RWPE1 (cell line): ENCODE results near the gene SCRN1.

Experiments
- CTCF ChIA-PET: fragments of 350-600 bp; sonication (Branson Sonifier 250); formaldehyde crosslinking; extraction: SDS; loops from one replicate; lab custom pipeline; 2021; lab: Yijun Ruan, JAX
- POLR2A ChIA-PET: fragments of 400-600 bp; formaldehyde crosslinking; extraction: SDS; loops from one replicate; lab custom pipeline; 2020; ENCODE audit warnings: antibody characterized with exemption; ENCODE audit not compliant: low non-redundant PET; lab: Yijun Ruan, JAX
- DNase-seq: peaks from one replicate; pipeline ENCODE4 v3.0.0; 2012; ENCODE audit warnings: low spot score
- H3K27ac ChIP-seq: fragments of 450-650 bp; 2 replicates; pipeline ENCODE4 v1.5.1; 2017
- TF ChIP-seq, protein P1 (sequence below): fragments of 450-650 bp; conservative IDR thresholded peaks from 2 replicates; pipeline ENCODE4 v1.5.1; 2017; ENCODE audit warnings: low read depth, mild to moderate bottlenecking

SCRN1 gene

DNA sequence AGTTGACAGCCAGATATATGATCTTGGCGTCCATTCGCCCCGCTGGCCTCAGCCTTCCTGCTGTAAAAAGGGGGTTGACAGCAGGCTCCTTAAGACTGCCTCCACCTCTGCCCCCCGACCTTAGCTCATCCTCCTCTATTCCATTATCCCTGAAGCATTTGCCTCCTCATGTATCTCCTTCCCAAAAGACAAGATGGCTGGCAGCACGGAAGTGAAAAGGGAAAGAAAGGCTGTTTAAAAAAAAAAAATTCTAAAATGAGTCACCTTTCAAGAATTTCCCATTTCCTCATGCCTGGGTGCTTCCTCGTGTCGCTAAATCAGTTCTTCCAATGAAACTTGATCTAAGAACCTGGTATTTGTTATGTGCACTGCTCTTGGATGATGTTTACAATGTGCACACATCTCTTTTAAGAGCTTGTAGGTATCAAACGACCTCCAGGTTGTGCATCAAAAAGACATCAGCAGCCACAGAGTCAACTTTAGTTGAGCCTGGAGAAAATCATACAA is 1.7 kb downstream of the SCRN1 start:
- ChIA-PET POLR2A (no interaction called here), CTCF (interaction anchor here (0.6 to 0.7 kb wide), 2 partner anchors 44 to 366 kb away, joined by 3 read pairs; no protein-coding TSS in a partner anchor)
- TF ChIP-seq, protein P1, sequence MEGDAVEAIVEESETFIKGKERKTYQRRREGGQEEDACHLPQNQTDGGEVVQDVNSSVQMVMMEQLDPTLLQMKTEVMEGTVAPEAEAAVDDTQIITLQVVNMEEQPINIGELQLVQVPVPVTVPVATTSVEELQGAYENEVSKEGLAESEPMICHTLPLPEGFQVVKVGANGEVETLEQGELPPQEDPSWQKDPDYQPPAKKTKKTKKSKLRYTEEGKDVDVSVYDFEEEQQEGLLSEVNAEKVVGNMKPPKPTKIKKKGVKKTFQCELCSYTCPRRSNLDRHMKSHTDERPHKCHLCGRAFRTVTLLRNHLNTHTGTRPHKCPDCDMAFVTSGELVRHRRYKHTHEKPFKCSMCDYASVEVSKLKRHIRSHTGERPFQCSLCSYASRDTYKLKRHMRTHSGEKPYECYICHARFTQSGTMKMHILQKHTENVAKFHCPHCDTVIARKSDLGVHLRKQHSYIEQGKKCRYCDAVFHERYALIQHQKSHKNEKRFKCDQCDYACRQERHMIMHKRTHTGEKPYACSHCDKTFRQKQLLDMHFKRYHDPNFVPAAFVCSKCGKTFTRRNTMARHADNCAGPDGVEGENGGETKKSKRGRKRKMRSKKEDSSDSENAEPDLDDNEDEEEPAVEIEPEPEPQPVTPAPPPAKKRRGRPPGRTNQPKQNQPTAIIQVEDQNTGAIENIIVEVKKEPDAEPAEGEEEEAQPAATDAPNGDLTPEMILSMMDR: no peak
- H3K27ac ChIP-seq: peak overlapping the region; percentile 97
- DNase-seq: peak; percentile 82

DNA sequence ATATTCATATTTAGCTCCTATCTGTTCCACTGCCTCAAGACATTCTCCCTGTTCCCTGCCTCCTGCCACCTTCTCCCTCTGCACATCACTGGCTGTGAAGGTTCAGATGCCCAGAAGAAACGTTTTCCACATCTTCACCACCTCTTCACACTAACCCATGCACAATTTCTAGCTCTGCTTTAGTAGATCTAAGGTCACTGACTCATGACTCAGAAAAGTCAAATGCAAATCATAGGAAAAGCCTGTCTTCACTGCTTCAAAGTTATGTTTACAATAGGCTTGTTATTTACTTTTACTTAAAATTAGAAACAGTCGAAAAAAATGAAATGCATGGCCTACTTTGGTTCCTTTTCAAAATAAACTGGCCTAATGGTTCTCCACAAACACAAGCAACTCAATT is 2.5 kb downstream of the SCRN1 start:
- no peak for DNase-seq
- ChIA-PET CTCF (no interaction called here), POLR2A (no interaction called here)
- TF ChIP-seq, protein P1: no peak
- no peak overlapping the region for H3K27ac ChIP-seq

DNA sequence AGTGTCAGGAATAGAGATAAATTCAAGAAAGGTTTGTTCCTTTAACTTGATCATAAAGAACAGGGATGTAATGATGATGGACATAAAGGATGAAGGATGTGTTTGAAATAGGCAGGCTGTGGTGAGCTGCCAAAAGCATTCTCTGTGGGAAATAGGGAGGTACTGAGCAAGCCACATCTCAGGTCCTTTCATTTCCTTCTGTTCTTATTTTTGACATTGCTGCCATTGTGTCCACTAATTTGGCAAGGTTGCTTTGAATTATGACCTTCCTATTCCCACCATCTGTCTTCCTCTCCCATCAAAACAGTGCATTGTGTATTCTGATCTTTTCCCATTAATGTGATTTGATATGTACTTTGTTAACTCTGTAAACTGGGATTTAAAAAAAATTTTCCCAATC is 9.4 kb downstream of the SCRN1 start:
- CTCF ChIA-PET: no interaction called here
- POLR2A ChIA-PET: no interaction called here
- no peak overlapping the region for H3K27ac ChIP-seq
- TF ChIP-seq, protein P1: no peak
- no peak for DNase-seq

DNA sequence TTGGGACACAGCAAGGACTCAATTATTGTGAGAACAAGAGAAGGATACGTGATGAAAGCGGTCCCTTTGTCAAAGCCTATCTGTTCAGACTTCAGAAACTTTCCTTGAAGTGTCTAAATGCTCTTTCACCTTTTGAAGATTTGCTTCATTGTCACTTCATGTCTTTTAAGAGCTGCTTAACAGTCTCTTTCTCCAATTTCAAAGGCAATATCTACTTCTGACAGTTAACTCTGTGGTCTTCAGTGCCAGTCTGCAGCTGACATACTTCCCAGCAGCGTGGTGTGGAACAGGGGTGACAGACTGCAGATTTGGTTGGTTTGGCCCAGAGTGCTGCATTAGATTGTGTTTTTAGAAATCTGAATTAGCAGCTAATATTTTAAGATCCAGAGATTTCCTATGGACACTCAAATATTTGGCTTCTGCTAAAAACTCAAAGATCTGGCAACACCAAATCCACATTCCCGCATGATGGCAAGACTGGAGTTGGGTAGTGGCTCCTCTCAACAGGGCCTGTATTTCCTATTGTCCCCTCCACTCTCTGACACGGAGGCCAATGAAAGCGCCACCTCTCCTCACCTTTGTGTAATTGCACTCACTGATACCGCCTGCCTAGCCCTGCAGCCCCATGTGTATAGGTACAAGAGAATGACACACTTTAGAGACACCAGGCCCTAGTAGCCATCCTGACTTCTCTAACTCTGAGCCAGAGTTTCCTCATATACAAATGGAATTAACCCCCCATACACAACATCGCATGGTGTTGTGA is 11.5 kb downstream of the SCRN1 start:
- CTCF ChIA-PET: interaction anchor here (0.7 to 1.3 kb wide), 2 partner anchors 21 to 57 kb away, joined by 3 read pairs; no protein-coding TSS in a partner anchor
- DNase-seq: no peak
- POLR2A ChIA-PET: no interaction called here

DNA sequence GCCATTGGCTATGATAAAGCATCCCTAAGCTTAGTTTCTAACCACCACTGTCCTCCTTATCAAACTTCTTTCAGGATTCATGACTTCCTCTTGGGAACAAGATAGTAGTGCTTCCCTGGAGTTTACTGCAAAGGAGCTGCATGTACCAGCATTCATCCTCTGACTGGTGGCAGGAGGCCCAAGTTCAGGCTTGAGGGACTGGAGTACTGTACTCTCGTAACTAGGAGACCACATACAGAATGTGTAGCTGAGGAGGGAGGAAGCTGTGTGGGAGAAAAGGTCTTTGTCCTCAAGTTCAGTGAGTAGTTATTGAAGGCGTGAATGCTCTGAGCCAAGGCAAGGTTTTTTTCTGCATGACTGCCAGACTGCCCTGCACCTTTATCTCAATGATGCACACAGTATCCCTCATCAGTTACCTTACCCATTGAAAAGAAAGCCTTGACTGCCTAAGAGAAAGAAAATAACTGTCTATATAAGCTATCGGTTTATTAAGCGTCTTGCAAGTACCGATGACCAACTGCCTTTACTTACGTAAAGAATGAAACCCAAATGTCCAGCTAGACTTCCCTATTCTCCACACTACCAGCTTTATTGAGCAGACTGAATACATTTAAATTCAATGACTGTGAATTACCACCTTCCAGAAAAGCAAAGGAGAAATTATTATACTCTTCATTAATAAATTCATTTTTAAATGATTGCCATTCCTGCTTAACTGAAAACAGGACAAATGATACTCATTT is 12.8 kb downstream of the SCRN1 start:
- CTCF ChIA-PET: interaction anchor here (0.6 to 1.3 kb wide), 3 partner anchors 23 to 66 kb away, joined by 3 to 4 read pairs (median 3); no protein-coding TSS in a partner anchor
- TF ChIP-seq, protein P1: no peak
- POLR2A ChIA-PET: no interaction called here
- DNase-seq: no peak
- H3K27ac ChIP-seq: no peak overlapping the region

More for the DNA sequence above, 11.5 kb downstream of the SCRN1 start:
- TF ChIP-seq, protein P1: no peak
- no peak overlapping the region for H3K27ac ChIP-seq

DNA sequence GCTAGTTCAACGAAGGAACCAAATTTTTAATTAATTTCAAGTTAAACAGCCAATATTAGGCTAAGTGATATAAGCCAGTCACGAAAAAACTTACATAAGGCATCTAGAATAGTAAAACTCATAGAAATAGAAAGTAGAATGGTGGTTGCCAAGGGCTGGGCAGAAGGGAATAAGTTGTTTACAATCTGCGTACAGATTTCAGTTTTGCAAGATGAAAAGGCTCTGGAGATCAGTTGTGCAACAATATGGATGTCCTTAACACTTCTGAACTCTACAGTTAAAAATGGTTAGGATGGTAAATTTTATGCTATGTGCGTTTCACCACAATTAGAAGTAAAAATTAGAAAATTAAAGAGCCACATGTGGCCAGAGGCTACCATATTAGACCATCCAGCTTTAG is 13.3 kb downstream of the SCRN1 start:
- POLR2A ChIA-PET: no interaction called here
- no peak overlapping the region for H3K27ac ChIP-seq
- TF ChIP-seq, protein P1: no peak
- no peak for DNase-seq
- CTCF ChIA-PET: interaction anchor here (0.6 kb wide), 1 partner anchor 14 kb away, joined by 4 read pairs; no protein-coding TSS in a partner anchor
